Loucy (cell line): ENCODE results near the gene SARM1.

Experiments used
- H2AFZ ChIP-seq: fragments of 200-600 bp; sonication (generic); 2 replicates; pipeline ENCODE4 v1.6.0; 2016; ENCODE audit warnings: antibody characterized with exemption, mild to moderate bottlenecking, low read length, moderate library complexity
- H3F3A ChIP-seq: fragments of 200-600 bp; 2 replicates; pipeline ENCODE4 v1.6.0; 2016; ENCODE audit warnings: antibody characterized with exemption, low read depth, mild to moderate bottlenecking
- H3K27me3 ChIP-seq: fragments of 200-600 bp; sonication (generic); 2 replicates; pipeline ENCODE4 v1.6.1; 2014; ENCODE audit warnings: low read length, mild to moderate bottlenecking; ENCODE audit not compliant: insufficient read depth, poor library complexity, severe bottlenecking
- H3K36me3 ChIP-seq: fragments of 200-600 bp; sonication (generic); 2 replicates; pipeline ENCODE4 v1.6.1; 2016; ENCODE audit warnings: low read length; ENCODE audit not compliant: insufficient read depth
- H3K4me1 ChIP-seq: fragments of 200-600 bp; sonication (generic); 2 replicates; pipeline ENCODE4 v1.5.1; 2014; ENCODE audit warnings: low read length, mild to moderate bottlenecking; ENCODE audit not compliant: insufficient read depth, poor library complexity, severe bottlenecking
- H3K4me2 ChIP-seq: fragments of 200-600 bp; sonication (generic); 2 replicates; pipeline ENCODE4 v1.6.0; 2014; ENCODE audit warnings: antibody characterized with exemption, low read length, low read depth, mild to moderate bottlenecking; ENCODE audit not compliant: poor library complexity, severe bottlenecking
- H3K4me3 ChIP-seq: fragments of 200-600 bp; sonication (generic); 2 replicates; pipeline ENCODE4 v1.5.1; 2014; ENCODE audit warnings: low read length, mild to moderate bottlenecking, mixed read lengths; ENCODE audit not compliant: poor library complexity, severe bottlenecking
- H3K79me2 ChIP-seq: fragments of 200-600 bp; sonication (generic); 2 replicates; pipeline ENCODE4 v1.6.1; 2014; ENCODE audit warnings: low read length; ENCODE audit not compliant: insufficient read depth
- H3K9ac ChIP-seq: fragments of 200-600 bp; sonication (generic); 2 replicates; pipeline ENCODE4 v1.6.0; 2014; ENCODE audit warnings: mild to moderate bottlenecking, low read depth, low read length, moderate library complexity; ENCODE audit not compliant: poor library complexity, severe bottlenecking
- H3K9me2 ChIP-seq: fragments of 200-600 bp; sonication (generic); replicated peaks from 2 replicates; pipeline ENCODE4 v1.6.1; 2016; ENCODE audit warnings: low read depth, low read length, mixed read lengths
- H3K9me3 ChIP-seq: fragments of 200-600 bp; sonication (generic); 2 replicates; pipeline ENCODE4 v1.6.1; 2014; ENCODE audit warnings: mild to moderate bottlenecking, antibody characterized with exemption, low read length, low read depth; ENCODE audit not compliant: insufficient read depth
- H4K20me1 ChIP-seq: fragments of 200-600 bp; sonication (generic); 2 replicates; pipeline ENCODE4 v1.6.0; 2014; ENCODE audit warnings: antibody characterized with exemption, low read length, mild to moderate bottlenecking; ENCODE audit not compliant: insufficient read depth, poor library complexity, severe bottlenecking
- CTCF ChIP-seq: fragments of 200-600 bp; sonication (generic); conservative IDR thresholded peaks from 2 replicates; pipeline ENCODE4 v1.5.1; 2014; ENCODE audit warnings: mild to moderate bottlenecking, antibody characterized with exemption, low read length
- EZH2phosphoT487 ChIP-seq: fragments of 200-600 bp; IDR thresholded peaks from 2 replicates; pipeline ENCODE4 v1.6.1; 2018; ENCODE audit warnings: antibody characterized with exemption, mild to moderate bottlenecking, moderate library complexity, borderline replicate concordance

Gene SARM1

GRCh38 chr17:28370744-28371103 lies 770 bp upstream of the SARM1 start:
- Histone ChIP-seq H3K79me2 (no peaks in the 10 kb centered on the region), H4K20me1 (no peaks in the 10 kb centered on the region), H3K4me2 (peak overlapping the region; percentile 29), H3K9me2 (no peaks in the 10 kb centered on the region), H3K4me1 (no peaks in the 10 kb centered on the region), H3K27me3 (no peaks in the 10 kb centered on the region), H3K36me3 (no peaks in the 10 kb centered on the region), H3F3A (0 out of 2 replicates have a peak, but pooled peaks cover 2% of the 10 kb centered on the region), H3K4me3 (peak overlapping the region; percentile 26), H2AFZ (no peak overlapping the region; the same call in 1 of the 2 replicates), H3K9ac (no peak overlapping the region), H3K9me3 (no peaks in the 10 kb centered on the region)
- TF ChIP-seq CTCF (no peak), EZH2phosphoT487 (no peak)

GRCh38 chr17:28372203-28372944 lies 880 bp downstream of the SARM1 start:
- Histone ChIP-seq H3K9me3 (no peaks in the 10 kb centered on the region), H2AFZ (no peak overlapping the region), H3K9me2 (no peaks in the 10 kb centered on the region), H3K4me3 (no peak overlapping the region), H3K36me3 (no peaks in the 10 kb centered on the region), H3F3A (0 out of 2 replicates have a peak, but pooled peaks cover 2% of the 10 kb centered on the region), H3K9ac (no peak overlapping the region), H3K27me3 (no peaks in the 10 kb centered on the region), H3K4me2 (no peak overlapping the region), H3K4me1 (no peaks in the 10 kb centered on the region), H4K20me1 (no peaks in the 10 kb centered on the region), H3K79me2 (no peaks in the 10 kb centered on the region)
- TF ChIP-seq CTCF (no peak), EZH2phosphoT487 (no peak)

GRCh38 chr17:28372945-28373274 lies 1.4 kb downstream of the SARM1 start:
- H4K20me1 ChIP-seq = no peaks in the 10 kb centered on the region
- H3K4me2 ChIP-seq = no peak overlapping the region
- H3K9ac ChIP-seq = no peak overlapping the region
- H3K27me3 ChIP-seq = no peaks in the 10 kb centered on the region
- H2AFZ ChIP-seq = no peak overlapping the region
- H3K9me3 ChIP-seq = no peaks in the 10 kb centered on the region
- H3F3A ChIP-seq = 0 out of 2 replicates have a peak, but pooled peaks cover 2% of the 10 kb centered on the region
- no peaks in the 10 kb centered on the region for H3K9me2 ChIP-seq
- H3K4me1 ChIP-seq = no peaks in the 10 kb centered on the region
- no peak overlapping the region for H3K4me3 ChIP-seq
- no peaks in the 10 kb centered on the region for H3K79me2 ChIP-seq
- H3K36me3 ChIP-seq = no peaks in the 10 kb centered on the region
- TF ChIP-seq EZH2phosphoT487 (no peak), CTCF (no peak)
